Parathyroid adenoma (tissue), 2 donors: ENCODE measurements around the gene TMPRSS6.

Source experiments
- H2AFZ ChIP-seq: fragments of 300-600 bp; sonication (generic); one replicate; pipeline ENCODE4 v1.7.0; 2017; ENCODE audit warnings: antibody characterized with exemption, mild to moderate bottlenecking
- H3K27ac ChIP-seq: fragments of 300-600 bp; sonication (generic); one replicate; pipeline ENCODE4 v1.7.0; 2017
- H3K27me3 ChIP-seq: fragments of 300-600 bp; sonication (generic); one replicate; pipeline ENCODE4 v1.7.0; 2017; ENCODE audit warnings: low read length; ENCODE audit not compliant: control insufficient read depth, insufficient read depth
- H3K36me3 ChIP-seq: fragments of 300-600 bp; sonication (generic); one replicate; pipeline ENCODE4 v1.7.0; 2017; ENCODE audit warnings: low read length; ENCODE audit not compliant: control insufficient read depth, insufficient read depth
- H3K4me1 ChIP-seq: fragments of 300-600 bp; sonication (generic); one replicate; pipeline ENCODE4 v1.7.0; 2017; ENCODE audit warnings: control low read depth
- H3K4me2 ChIP-seq: fragments of 300-600 bp; sonication (generic); one replicate; pipeline ENCODE4 v1.7.0; 2017; ENCODE audit warnings: low read length
- H3K4me3 ChIP-seq: fragments of 300-600 bp; sonication (generic); one replicate; pipeline ENCODE4 v1.7.0; 2017; ENCODE audit warnings: low read depth, low read length
- H3K79me2 ChIP-seq: fragments of 300-600 bp; sonication (generic); one replicate; pipeline ENCODE4 v1.7.0; 2017; ENCODE audit warnings: control low read depth
- H3K9ac ChIP-seq: fragments of 300-600 bp; sonication (generic); one replicate; pipeline ENCODE4 v1.7.0; 2017; ENCODE audit warnings: mild to moderate bottlenecking
- H3K9me3 ChIP-seq: fragments of 300-600 bp; sonication (generic); one replicate; pipeline ENCODE4 v1.7.0; 2017; ENCODE audit warnings: low read length; ENCODE audit not compliant: control insufficient read depth
- CTCF ChIP-seq: fragments of 300-600 bp; sonication (generic); IDR thresholded peaks from one replicate; pipeline ENCODE4 v1.7.0; 2017; ENCODE audit warnings: antibody characterized with exemption, mild to moderate bottlenecking
- donor health status: primary hyperparathyroidism.

Gene TMPRSS6

GRCh38 chr22:37070744-37071143 lies 38.8 kb downstream of the TMPRSS6 start:
- H3K27ac ChIP-seq, result no peak overlapping the region
- TF ChIP-seq CTCF, result no peak
- no peak overlapping the region for H3K4me3 ChIP-seq
- peaks cover 5% of the 10 kb centered on the region for H3K27me3 ChIP-seq
- H3K79me2 ChIP-seq, result no peaks in the 10 kb centered on the region
- H3K4me1 ChIP-seq, result no peaks in the 10 kb centered on the region
- no peak overlapping the region for H3K9ac ChIP-seq
- H3K36me3 ChIP-seq, result no peaks in the 10 kb centered on the region
- no peak overlapping the region for H2AFZ ChIP-seq
- H3K9me3 ChIP-seq, result no peaks in the 10 kb centered on the region
- H3K4me2 ChIP-seq, result no peak overlapping the region

- no peak overlapping the region for H3K9ac ChIP-seq
- H3K27ac ChIP-seq, result no peak overlapping the region
- no peak overlapping the region for H2AFZ ChIP-seq
- no peaks in the 10 kb centered on the region for H3K36me3 ChIP-seq
- H3K9me3 ChIP-seq, result no peaks in the 10 kb centered on the region
- peaks cover 5% of the 10 kb centered on the region for H3K27me3 ChIP-seq
- no peak overlapping the region for H3K4me3 ChIP-seq
- H3K79me2 ChIP-seq, result no peaks in the 10 kb centered on the region
- no peak for TF ChIP-seq CTCF
- no peak overlapping the region for H3K4me2 ChIP-seq
- H3K4me1 ChIP-seq, result no peaks in the 10 kb centered on the region
These were observed 39.2 kb downstream of the TMPRSS6 start for GRCh38 chr22:37070334-37070733.

- Histone ChIP-seq H3K4me1 (no peaks in the 10 kb centered on the region), H3K36me3 (no peaks in the 10 kb centered on the region), H3K4me2 (no peak overlapping the region), H3K27ac (no peak overlapping the region), H3K79me2 (no peaks in the 10 kb centered on the region), H3K9me3 (no peaks in the 10 kb centered on the region), H3K27me3 (peaks cover 5% of the 10 kb centered on the region), H3K9ac (no peak overlapping the region), H3K4me3 (no peak overlapping the region), H2AFZ (no peak overlapping the region)
- no peak for TF ChIP-seq CTCF
These were observed 39.8 kb downstream of the TMPRSS6 start for GRCh38 chr22:37069719-37070118.

GRCh38 chr22:37069319-37069718 lies 40.2 kb downstream of the TMPRSS6 start:
- H3K27ac ChIP-seq, result no peak overlapping the region
- no peak overlapping the region for H3K9ac ChIP-seq
- H3K4me1 ChIP-seq, result no peaks in the 10 kb centered on the region
- no peak overlapping the region for H2AFZ ChIP-seq
- no peaks in the 10 kb centered on the region for H3K9me3 ChIP-seq
- no peak for TF ChIP-seq CTCF
- no peaks in the 10 kb centered on the region for H3K36me3 ChIP-seq
- H3K27me3 ChIP-seq, result peaks cover 5% of the 10 kb centered on the region
- H3K4me3 ChIP-seq, result no peak overlapping the region
- H3K4me2 ChIP-seq, result no peak overlapping the region
- no peaks in the 10 kb centered on the region for H3K79me2 ChIP-seq

- H3K79me2 ChIP-seq, result no peaks in the 10 kb centered on the region
- no peak for TF ChIP-seq CTCF
- no peak overlapping the region for H3K4me2 ChIP-seq
- H2AFZ ChIP-seq, result no peak overlapping the region
- no peaks in the 10 kb centered on the region for H3K4me1 ChIP-seq
- H3K27ac ChIP-seq, result no peak overlapping the region
- no peak overlapping the region for H3K4me3 ChIP-seq
- no peaks in the 10 kb centered on the region for H3K9me3 ChIP-seq
- no peaks in the 10 kb centered on the region for H3K36me3 ChIP-seq
- peaks cover 5% of the 10 kb centered on the region for H3K27me3 ChIP-seq
- no peak overlapping the region for H3K9ac ChIP-seq
These were observed 40.7 kb downstream of the TMPRSS6 start for GRCh38 chr22:37068859-37069258.
